H9 (cell line): ENCODE data around the gene CAV3. TPM values are rescaled to one million over a fixed set of nuclear protein-coding genes. Genes with fewer than 3 reads are reported as not detected.

Source experiments
- DNase-seq: peaks from one replicate; pipeline ENCODE4 v3.0.0-alpha.2; 2017
- H2AFZ ChIP-seq: one replicate; pipeline ENCODE4 v1.6.1; 2013; ENCODE audit warnings: mild to moderate bottlenecking, low read length, control low read depth, moderate library complexity
- H2AK5ac ChIP-seq: 2 replicates; pipeline ENCODE4 v1.6.1; 2013; ENCODE audit warnings: low read length, control low read depth, mixed read lengths; ENCODE audit not compliant: insufficient read length
- H2BK120ac ChIP-seq: one replicate; pipeline ENCODE4 v1.6.1; 2013; ENCODE audit warnings: low read depth, mild to moderate bottlenecking, low read length, control low read depth, inconsistent platforms; ENCODE audit not compliant: poor library complexity, severe bottlenecking
- H2BK12ac ChIP-seq: 2 replicates; pipeline ENCODE4 v1.6.1; 2013; ENCODE audit warnings: low read length, control low read depth, mixed read lengths, low read depth; ENCODE audit not compliant: insufficient read length
- H2BK15ac ChIP-seq: 2 replicates; pipeline ENCODE4 v1.6.1; 2013; ENCODE audit warnings: low read depth, low read length, control low read depth
- H2BK20ac ChIP-seq: one replicate; pipeline ENCODE4 v1.6.1; 2013; ENCODE audit warnings: low read depth, mild to moderate bottlenecking, low read length, control low read depth, inconsistent platforms; ENCODE audit not compliant: poor library complexity, severe bottlenecking
- H2BK5ac ChIP-seq: 2 replicates; pipeline ENCODE4 v1.6.1; 2013; ENCODE audit warnings: low read length, control low read depth, mixed read lengths; ENCODE audit not compliant: insufficient read length
- H3K14ac ChIP-seq: 2 replicates; pipeline ENCODE4 v1.6.1; 2013; ENCODE audit warnings: low read length, control low read depth; ENCODE audit not compliant: insufficient read depth
- H3K18ac ChIP-seq: 2 replicates; pipeline ENCODE4 v1.6.1; 2013; ENCODE audit warnings: low read depth, mild to moderate bottlenecking, mixed read lengths, low read length, control low read depth; ENCODE audit not compliant: insufficient read length
- H3K23ac ChIP-seq: 2 replicates; pipeline ENCODE4 v1.6.1; 2013; ENCODE audit warnings: low read length, control low read depth, mixed read lengths, low read depth; ENCODE audit not compliant: insufficient read length
- H3K23me2 ChIP-seq: 2 replicates; pipeline ENCODE4 v1.6.1; 2013; ENCODE audit warnings: low read depth, mild to moderate bottlenecking, mixed read lengths, low read length, control low read depth; ENCODE audit not compliant: insufficient read length, poor library complexity, severe bottlenecking
- H3K27ac ChIP-seq: 2 replicates; pipeline ENCODE4 v1.5.1; 2013; ENCODE audit warnings: low read length, control low read depth, mixed read lengths, low read depth; ENCODE audit not compliant: insufficient read length
- H3K27me3 ChIP-seq: 2 replicates; pipeline ENCODE4 v1.6.1; 2013; ENCODE audit warnings: low read length, control low read depth, inconsistent platforms; ENCODE audit not compliant: insufficient read depth
- H3K4ac ChIP-seq: 2 replicates; pipeline ENCODE4 v1.6.1; 2013; ENCODE audit warnings: low read depth, mild to moderate bottlenecking, control low read depth, inconsistent platforms, low read length, moderate library complexity
- H3K4me1 ChIP-seq: 2 replicates; pipeline ENCODE4 v1.6.1; 2013; ENCODE audit warnings: low read length, control low read depth, inconsistent platforms; ENCODE audit not compliant: insufficient read depth
- H3K4me2 ChIP-seq: 2 replicates; pipeline ENCODE4 v1.6.1; 2013; ENCODE audit warnings: low read length, control low read depth, mixed read lengths; ENCODE audit not compliant: insufficient read length, insufficient read depth
- H3K56ac ChIP-seq: 2 replicates; pipeline ENCODE4 v1.6.1; 2013; ENCODE audit warnings: low read depth, mild to moderate bottlenecking, mixed read lengths, low read length, control low read depth; ENCODE audit not compliant: insufficient read length
- H3K79me1 ChIP-seq: 2 replicates; pipeline ENCODE4 v1.6.1; 2013; ENCODE audit warnings: low read depth, mild to moderate bottlenecking, moderate library complexity, low read length, control low read depth, inconsistent platforms; ENCODE audit not compliant: insufficient read depth, poor library complexity, severe bottlenecking
- H3K79me2 ChIP-seq: 2 replicates; pipeline ENCODE4 v1.6.1; 2013; ENCODE audit warnings: low read length, control low read depth, inconsistent platforms; ENCODE audit not compliant: insufficient read depth
- H3K9ac ChIP-seq: 2 replicates; pipeline ENCODE4 v1.6.1; 2013; ENCODE audit warnings: low read length, control low read depth, mixed read lengths; ENCODE audit not compliant: insufficient read length; ENCODE audit errors: extremely low read depth
- H3K9me3 ChIP-seq: one replicate; pipeline ENCODE4 v1.6.1; 2013; ENCODE audit warnings: low read depth, low read length, inconsistent platforms; ENCODE audit not compliant: control insufficient read depth
- H3T11ph ChIP-seq: one replicate; pipeline ENCODE4 v1.6.1; 2013; ENCODE audit warnings: mild to moderate bottlenecking, low read length, control low read depth, inconsistent platforms
- H4K20me1 ChIP-seq: one replicate; pipeline ENCODE4 v1.6.1; 2013; ENCODE audit not compliant: control insufficient read depth, insufficient read length, insufficient read depth
- H4K5ac ChIP-seq: 2 replicates; pipeline ENCODE4 v1.6.1; 2013; ENCODE audit warnings: low read depth, mild to moderate bottlenecking, mixed read lengths, low read length, control low read depth; ENCODE audit not compliant: insufficient read length
- H4K8ac ChIP-seq: replicated peaks from 2 replicates; pipeline ENCODE4 v1.6.1; 2013; ENCODE audit warnings: low read length, control low read depth, mixed read lengths, low read depth; ENCODE audit not compliant: insufficient read length
- H4K91ac ChIP-seq: 2 replicates; pipeline ENCODE4 v1.6.1; 2013; ENCODE audit warnings: low read depth, mild to moderate bottlenecking, moderate library complexity, mixed read lengths, low read length, control low read depth; ENCODE audit not compliant: insufficient read length
- H3K27ac Mint-ChIP-seq, 3 experiments: 2 replicates in 2 of 3; 3 replicates in 1 of 3; pipeline ENCODE4 v1.8.0; 2020 to 2021; ENCODE audit warnings: mixed read lengths in 3 of 3, mild to moderate bottlenecking in 1 of 3, moderate library complexity in 1 of 3
- H3K27me3 Mint-ChIP-seq: 2 replicates; pipeline ENCODE4 v1.8.0; 2021; ENCODE audit warnings: low read depth, mild to moderate bottlenecking, moderate library complexity, mixed read lengths
- H3K36me3 Mint-ChIP-seq, 3 experiments: 2 replicates in 2 of 3; 3 replicates in 1 of 3; pipeline ENCODE4 v1.8.0; 2020 to 2021; ENCODE audit warnings: low read depth in 3 of 3, mixed read lengths in 3 of 3; ENCODE audit not compliant: insufficient read depth in 1 of 3
- H3K4me1 Mint-ChIP-seq, 2 experiments: 2 replicates each; pipeline ENCODE4 v1.8.0; 2020; ENCODE audit warnings: mixed read lengths in 2 of 2
- H3K4me3 Mint-ChIP-seq, 2 experiments: 2 replicates in 1 of 2; 3 replicates in 1 of 2; pipeline ENCODE4 v1.8.0; 2020 to 2021; ENCODE audit warnings: mild to moderate bottlenecking in 2 of 2, mixed read lengths in 2 of 2, moderate library complexity in 1 of 2
- H3K9me3 Mint-ChIP-seq, 2 experiments: 2 replicates in 1 of 2; 3 replicates in 1 of 2; pipeline ENCODE4 v1.8.0; 2020; ENCODE audit warnings: mild to moderate bottlenecking in 2 of 2, mixed read lengths in 2 of 2, moderate library complexity in 1 of 2
- WGBS: extraction: QIAGEN DNeasy Blood & Tissue Kit; methylation state at CpG from one replicate; pipeline ENCODE4 v1.1.7; 2013; ENCODE audit warnings: missing lambda C conversion rate, low lambda C conversion rate, mixed read lengths; ENCODE audit not compliant: insufficient read length; ENCODE audit errors: extremely low coverage; 5-methylcytosine and 5-hydroxymethylcytosine counted together
- total RNA-seq: library from RNA; stranded (reverse); gene quantifications from 2 replicates; pipeline ENCODE4 v1.2.1, GENCODE V29; 2021
- TF ChIP-seq, protein P1 (sequence below): fragments of 200-600 bp; sonication (generic); conservative IDR thresholded peaks from 3 replicates; pipeline ENCODE4 v1.8.0; 2021; ENCODE audit warnings: antibody characterized with exemption, mild to moderate bottlenecking

CAV3 gene
- total RNA-seq, 1 experiment from 2014 or later = not detected

DNA sequence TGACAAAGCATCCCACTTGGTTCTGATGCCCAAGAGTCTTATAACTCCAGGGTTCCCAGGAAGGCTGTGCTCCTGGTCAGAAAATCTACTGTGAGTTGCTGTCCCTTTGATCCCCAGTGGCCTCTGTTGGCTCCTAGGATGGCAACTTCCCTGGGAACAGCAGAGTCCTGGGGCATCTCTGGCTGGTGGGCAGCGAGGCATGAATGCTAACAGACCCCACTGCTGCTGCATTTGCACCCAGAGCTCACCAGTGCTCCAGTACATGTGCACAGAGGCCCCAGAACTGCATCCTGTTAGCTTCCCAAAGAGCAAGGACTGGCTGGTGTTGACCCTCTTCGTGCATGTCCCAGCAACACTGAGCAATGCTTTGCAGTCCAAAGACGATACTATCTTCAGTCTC is 15.7 kb downstream of the CAV3 start:
- no peak overlapping the region for H2BK5ac ChIP-seq
- no peak overlapping the region for H2AFZ ChIP-seq
- H4K91ac ChIP-seq = no peak overlapping the region
- no peaks in the 10 kb centered on the region for H3K23me2 ChIP-seq
- H2AK5ac ChIP-seq = no peak overlapping the region
- H3K9ac ChIP-seq = no peak overlapping the region
- H3K79me1 ChIP-seq = no peaks in the 10 kb centered on the region
- no peak overlapping the region for H2BK120ac ChIP-seq
- H3K4ac ChIP-seq = no peak overlapping the region
- no peak overlapping the region for H4K8ac ChIP-seq
- no peak overlapping the region for H3K27ac Mint-ChIP-seq
- peaks cover 2% of the 10 kb centered on the region; the same call in 1 of the 2 replicates for H3K4me1 ChIP-seq
- peaks cover 3 to 7% of the 10 kb centered on the region in 2 experiments; a peak in 2 of 4 replicates for H3K4me1 Mint-ChIP-seq
- no peaks in the 10 kb centered on the region for H3K9me3 Mint-ChIP-seq
- WGBS = no CpG with 5 or more reads among the region's 3 CpGs
- H3K56ac ChIP-seq = no peak overlapping the region
- H4K5ac ChIP-seq = no peak overlapping the region
- no peaks in the 10 kb centered on the region for H3K79me2 ChIP-seq
- no peaks in the 10 kb centered on the region for H3K27me3 ChIP-seq
- no peak overlapping the region for H2BK15ac ChIP-seq
- no peak overlapping the region for H3K18ac ChIP-seq
- no peaks in the 10 kb centered on the region for H3K9me3 ChIP-seq
- no peaks in the 10 kb centered on the region for H3K36me3 Mint-ChIP-seq
- no peak overlapping the region for H2BK20ac ChIP-seq
- no peak overlapping the region for H3K4me3 Mint-ChIP-seq
- no peak overlapping the region for H3K27ac ChIP-seq
- H3T11ph ChIP-seq = no peak overlapping the region
- DNase-seq = no peak
- TF ChIP-seq, protein P1, sequence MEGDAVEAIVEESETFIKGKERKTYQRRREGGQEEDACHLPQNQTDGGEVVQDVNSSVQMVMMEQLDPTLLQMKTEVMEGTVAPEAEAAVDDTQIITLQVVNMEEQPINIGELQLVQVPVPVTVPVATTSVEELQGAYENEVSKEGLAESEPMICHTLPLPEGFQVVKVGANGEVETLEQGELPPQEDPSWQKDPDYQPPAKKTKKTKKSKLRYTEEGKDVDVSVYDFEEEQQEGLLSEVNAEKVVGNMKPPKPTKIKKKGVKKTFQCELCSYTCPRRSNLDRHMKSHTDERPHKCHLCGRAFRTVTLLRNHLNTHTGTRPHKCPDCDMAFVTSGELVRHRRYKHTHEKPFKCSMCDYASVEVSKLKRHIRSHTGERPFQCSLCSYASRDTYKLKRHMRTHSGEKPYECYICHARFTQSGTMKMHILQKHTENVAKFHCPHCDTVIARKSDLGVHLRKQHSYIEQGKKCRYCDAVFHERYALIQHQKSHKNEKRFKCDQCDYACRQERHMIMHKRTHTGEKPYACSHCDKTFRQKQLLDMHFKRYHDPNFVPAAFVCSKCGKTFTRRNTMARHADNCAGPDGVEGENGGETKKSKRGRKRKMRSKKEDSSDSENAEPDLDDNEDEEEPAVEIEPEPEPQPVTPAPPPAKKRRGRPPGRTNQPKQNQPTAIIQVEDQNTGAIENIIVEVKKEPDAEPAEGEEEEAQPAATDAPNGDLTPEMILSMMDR = no peak
- H2BK12ac ChIP-seq = no peak overlapping the region
- no peaks in the 10 kb centered on the region for H4K20me1 ChIP-seq
- peaks cover 26% of the 10 kb centered on the region for H3K27me3 Mint-ChIP-seq
- H3K14ac ChIP-seq = no peak overlapping the region
- H3K23ac ChIP-seq = no peak overlapping the region
- H3K4me2 ChIP-seq = no peak overlapping the region
